Neural crest cell (in vitro differentiated cells): ENCODE data around the gene KIAA0586. TPM values are rescaled to one million over a fixed set of nuclear protein-coding genes. Genes with fewer than 3 reads are reported as not detected.
A peak's percentile ranks its signal among the peaks of the same experiment; 100 is the strongest.

Experiments
- DNase-seq: peaks from one replicate; pipeline ENCODE4 v3.0.0; 2021; ENCODE audit warnings: low read depth, mixed read lengths, low spot score
- H3K27ac Mint-ChIP-seq: one replicate; pipeline ENCODE4 v1.8.0; 2021; ENCODE audit warnings: mild to moderate bottlenecking, mixed read lengths; ENCODE audit not compliant: unreplicated experiment
- H3K27me3 Mint-ChIP-seq: 2 replicates; pipeline ENCODE4 v1.8.0; 2021; ENCODE audit warnings: low read depth, mild to moderate bottlenecking, mixed read lengths
- H3K36me3 Mint-ChIP-seq: 2 replicates; pipeline ENCODE4 v1.8.0; 2021; ENCODE audit warnings: low read depth, mild to moderate bottlenecking, mixed read lengths
- H3K4me1 Mint-ChIP-seq: 2 replicates; pipeline ENCODE4 v1.8.0; 2021; ENCODE audit warnings: mixed read lengths
- H3K4me3 Mint-ChIP-seq: one replicate; pipeline ENCODE4 v1.8.0; 2021; ENCODE audit warnings: mild to moderate bottlenecking, mixed read lengths
- H3K9me3 Mint-ChIP-seq: 2 replicates; pipeline ENCODE4 v1.8.0; 2021; ENCODE audit warnings: mixed read lengths
- CTCF ChIP-seq: fragments of 200-600 bp; sonication (generic); conservative IDR thresholded peaks from 2 replicates; pipeline ENCODE4 v1.5.0; 2021; ENCODE audit warnings: antibody characterized with exemption, mild to moderate bottlenecking
- total RNA-seq: library from RNA; stranded (reverse); gene quantifications from 2 replicates; pipeline ENCODE4 v1.2.1, GENCODE V29; 2021

Gene KIAA0586
- total RNA-seq, 1 donor from 2014 or later = 41.1 TPM

DNA sequence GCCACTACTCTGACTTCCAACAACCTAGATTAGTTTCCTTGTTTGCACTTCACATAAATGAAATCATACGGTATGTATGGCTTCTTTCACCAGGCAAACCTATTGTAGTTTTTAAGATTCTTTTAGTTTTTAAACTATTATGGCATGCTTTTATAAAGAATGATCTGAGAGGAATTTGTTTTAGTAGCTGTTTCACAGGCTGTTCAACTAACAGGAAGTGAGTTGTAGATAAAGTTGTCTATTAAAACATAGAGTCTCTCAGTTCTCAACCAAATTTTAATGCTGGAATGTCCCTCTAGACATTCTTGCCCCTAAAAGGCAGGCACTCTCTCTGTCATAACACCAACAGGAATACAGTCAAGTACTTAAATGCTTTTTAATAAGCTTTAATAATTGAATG, 107.5 kb downstream of the KIAA0586 start:
- no peak for DNase-seq
- peaks cover 3% of the 10 kb centered on the region for H3K9me3 Mint-ChIP-seq
- H3K36me3 Mint-ChIP-seq = peaks cover 12% of the 10 kb centered on the region
- peak overlapping the region; percentile 35 for H3K27ac Mint-ChIP-seq
- no peak overlapping the region for H3K4me3 Mint-ChIP-seq
- peaks cover 35% of the 10 kb centered on the region for H3K4me1 Mint-ChIP-seq
- H3K27me3 Mint-ChIP-seq = no peaks in the 10 kb centered on the region
- no peak for TF ChIP-seq CTCF

GRCh38 chr14:58537004-58537403, 109.5 kb downstream of the KIAA0586 start:
- Mint-ChIP-seq H3K27ac (no peak overlapping the region), H3K4me1 (peaks cover 38% of the 10 kb centered on the region), H3K9me3 (peaks cover 3% of the 10 kb centered on the region), H3K36me3 (peaks cover 8% of the 10 kb centered on the region), H3K4me3 (no peak overlapping the region), H3K27me3 (no peaks in the 10 kb centered on the region)
- no peak for TF ChIP-seq CTCF
- DNase-seq = no peak

- Mint-ChIP-seq H3K27me3 (no peaks in the 10 kb centered on the region), H3K9me3 (peaks cover 9% of the 10 kb centered on the region), H3K4me3 (no peak overlapping the region), H3K27ac (peak overlapping the region; percentile 13), H3K36me3 (peaks cover 30% of the 10 kb centered on the region), H3K4me1 (peaks cover 8% of the 10 kb centered on the region)
- TF ChIP-seq CTCF = no peak
- DNase-seq = no peak
Measured at GRCh38 chr14:58540749-58541632, 113.5 kb downstream of the KIAA0586 start.

GRCh38 chr14:58541633-58542022, 114.1 kb downstream of the KIAA0586 start:
- Mint-ChIP-seq H3K27ac (no peak overlapping the region), H3K4me1 (peaks cover 8% of the 10 kb centered on the region), H3K27me3 (no peaks in the 10 kb centered on the region), H3K9me3 (peaks cover 6% of the 10 kb centered on the region), H3K4me3 (no peak overlapping the region), H3K36me3 (peaks cover 28% of the 10 kb centered on the region)
- no peak for TF ChIP-seq CTCF
- DNase-seq = no peak

GRCh38 chr14:58543253-58543652, 115.7 kb downstream of the KIAA0586 start:
- peaks cover 24% of the 10 kb centered on the region for H3K36me3 Mint-ChIP-seq
- no peak overlapping the region for H3K27ac Mint-ChIP-seq
- no peak overlapping the region for H3K4me3 Mint-ChIP-seq
- peaks cover 6% of the 10 kb centered on the region for H3K9me3 Mint-ChIP-seq
- DNase-seq = no peak
- no peak for TF ChIP-seq CTCF
- H3K4me1 Mint-ChIP-seq = peaks cover 8% of the 10 kb centered on the region
- H3K27me3 Mint-ChIP-seq = no peaks in the 10 kb centered on the region
